Measurements from ENCODE around the gene HECTD1.
"Not testable (repeated sequence)": the region's sequence is repeated elsewhere in the genome, so short reads cannot be mapped to it uniquely, and the experiment has no call there.

The HECTD1 gene

DNA sequence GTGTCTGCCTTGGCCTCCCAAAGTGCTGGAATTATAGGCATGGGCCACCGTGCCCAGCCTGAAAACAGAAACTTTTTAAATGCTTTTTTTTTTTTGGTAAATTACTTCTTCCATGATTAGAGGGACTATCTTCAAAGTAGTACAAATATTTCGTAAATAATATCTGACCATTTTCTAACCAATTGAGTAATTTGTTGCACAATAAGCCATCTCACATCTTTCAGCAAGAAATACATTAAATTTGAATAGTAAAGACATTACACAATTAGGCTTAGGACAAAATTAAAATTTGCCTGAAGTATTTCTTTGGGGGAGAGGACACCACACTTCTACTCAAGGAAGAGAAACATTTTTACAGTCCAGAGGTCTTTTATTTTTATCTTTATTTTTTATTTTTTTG is 96.7 kb downstream of the HECTD1 start:
- H3K36me3 ChIP-seq (ENCODE audit: control insufficient read depth in 5 of 5, insufficient read depth in 5 of 5, low read length in 5 of 5): peaks cover 56 to 92% (median 72%) of the 10 kb centered on the region in 5 donors
- no peaks in the 10 kb centered on the region for H3K27me3 ChIP-seq (ENCODE audit: control insufficient read depth in 5 of 5, insufficient read depth in 4 of 5, low read length in 5 of 5)

DNA sequence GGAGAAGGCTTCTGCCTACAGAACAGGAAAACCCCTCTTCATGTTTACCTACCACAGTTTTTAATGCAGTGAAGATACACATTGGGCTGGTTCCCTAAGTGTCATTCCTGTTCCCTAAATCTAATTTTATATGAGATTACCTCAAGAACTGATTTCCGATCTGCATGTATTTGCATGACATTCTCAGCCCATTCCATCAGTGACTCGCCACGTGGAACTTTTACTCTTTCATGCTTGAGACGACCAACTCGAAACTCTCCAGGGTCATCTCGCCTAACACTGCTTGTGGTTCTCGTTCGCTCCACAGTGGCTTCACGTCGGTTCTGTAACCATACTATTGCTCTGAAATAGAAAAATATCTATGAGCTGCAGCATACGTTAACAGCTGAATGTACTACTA is 98.3 kb downstream of the HECTD1 start:
- no peak overlapping the region for H3K4me3 ChIP-seq (ENCODE audit: low read depth in 1 of 5, low read length in 5 of 5)
- peaks cover 0 to 2% (median 0%) of the 10 kb centered on the region in 5 donors for H3K4me1 ChIP-seq (ENCODE audit: control insufficient read depth in 5 of 5, insufficient read depth in 5 of 5, low read length in 5 of 5)
- no peaks in the 10 kb centered on the region for H3K27me3 ChIP-seq (ENCODE audit: control insufficient read depth in 5 of 5, insufficient read depth in 4 of 5, low read length in 5 of 5)
- H3K36me3 ChIP-seq (ENCODE audit: control insufficient read depth in 5 of 5, insufficient read depth in 5 of 5, low read length in 5 of 5): peaks cover 55 to 93% (median 72%) of the 10 kb centered on the region in 5 donors
- no peaks in the 10 kb centered on the region for H3K9me3 ChIP-seq (ENCODE audit: control insufficient read depth in 5 of 5, low read length in 5 of 5)
- no peak overlapping the region for H3K27ac ChIP-seq (ENCODE audit: low read depth, low read length)
- H3K9ac ChIP-seq (ENCODE audit: low read length in 5 of 5): no peak overlapping the region

More for the DNA sequence above, 96.7 kb downstream of the HECTD1 start:
- Histone ChIP-seq H3K4me1 (ENCODE audit: control insufficient read depth in 5 of 5, insufficient read depth in 5 of 5, low read length in 5 of 5) (peaks cover 0 to 2% (median 0%) of the 10 kb centered on the region in 5 donors), H3K27ac (ENCODE audit: low read depth, low read length) (no peak overlapping the region), H3K9me3 (ENCODE audit: control insufficient read depth in 5 of 5, low read length in 5 of 5) (no peaks in the 10 kb centered on the region), H3K4me3 (ENCODE audit: low read depth in 1 of 5, low read length in 5 of 5) (no peak overlapping the region), H3K9ac (ENCODE audit: low read length in 5 of 5) (no peak overlapping the region)

DNA sequence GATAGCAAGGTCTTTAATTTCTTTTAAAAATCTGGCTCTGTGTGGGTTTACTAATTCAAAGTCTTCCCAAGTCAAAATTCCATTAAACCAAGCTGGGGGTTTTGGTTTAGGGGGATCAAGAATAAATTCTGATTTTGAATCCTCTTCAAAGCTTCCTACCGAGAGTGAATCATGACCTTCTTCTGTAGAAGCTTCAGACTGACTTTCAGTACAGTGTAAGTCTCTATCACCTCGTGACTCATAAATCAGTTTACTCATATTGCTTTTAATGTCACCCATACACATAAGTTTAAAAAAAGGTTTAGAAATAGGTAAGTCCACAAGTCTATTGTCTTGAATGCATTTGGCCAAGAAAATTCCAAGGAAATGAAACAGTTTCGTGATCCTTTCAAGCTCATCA is 100.8 kb downstream of the HECTD1 start:
- Histone ChIP-seq H3K36me3 (ENCODE audit: control insufficient read depth in 5 of 5, insufficient read depth in 5 of 5, low read length in 5 of 5) (peaks cover 52 to 90% (median 67%) of the 10 kb centered on the region in 5 donors), H3K4me1 (ENCODE audit: control insufficient read depth in 5 of 5, insufficient read depth in 5 of 5, low read length in 5 of 5) (peaks cover 0 to 2% (median 0%) of the 10 kb centered on the region in 5 donors), H3K27ac (ENCODE audit: low read depth, low read length) (no peak overlapping the region)

DNA sequence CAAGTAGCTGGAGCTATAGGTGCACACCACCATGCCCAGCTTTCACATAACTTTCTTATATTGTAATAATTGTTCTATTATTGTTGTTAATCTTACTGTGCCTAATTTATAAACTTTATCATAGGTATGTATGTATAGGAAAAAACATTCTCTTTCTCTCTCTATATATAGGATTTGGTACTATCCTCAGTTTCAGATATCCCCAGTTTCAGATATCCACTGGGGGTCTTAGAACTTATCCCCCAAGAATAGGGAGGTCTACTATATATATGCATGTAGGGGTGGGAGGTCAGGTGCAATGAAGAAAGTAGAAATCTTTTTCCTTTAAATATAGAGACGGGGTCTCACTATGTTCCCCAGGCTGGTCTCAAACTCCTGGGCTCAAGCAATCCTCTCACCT is 110.5 kb downstream of the HECTD1 start:
- H3K27me3 ChIP-seq (ENCODE audit: control insufficient read depth in 5 of 5, insufficient read depth in 4 of 5, low read length in 5 of 5): no peaks in the 10 kb centered on the region
- peaks cover 27 to 47% (median 39%) of the 10 kb centered on the region in 5 donors for H3K36me3 ChIP-seq (ENCODE audit: control insufficient read depth in 5 of 5, insufficient read depth in 5 of 5, low read length in 5 of 5)
- no peak overlapping the region for H3K9ac ChIP-seq (ENCODE audit: low read length in 5 of 5)
- H3K9me3 ChIP-seq (ENCODE audit: control insufficient read depth in 5 of 5, low read length in 5 of 5): no peaks in the 10 kb centered on the region
- no peak overlapping the region for H3K27ac ChIP-seq (ENCODE audit: low read depth, low read length)
- H3K4me3 ChIP-seq (ENCODE audit: low read depth in 1 of 5, low read length in 5 of 5): no peak overlapping the region
- peaks cover 0 to 6% (median under 1%) of the 10 kb centered on the region in 5 donors for H3K4me1 ChIP-seq (ENCODE audit: control insufficient read depth in 5 of 5, insufficient read depth in 5 of 5, low read length in 5 of 5)

More for the DNA sequence above, 100.8 kb downstream of the HECTD1 start:
- no peaks in the 10 kb centered on the region for H3K27me3 ChIP-seq (ENCODE audit: control insufficient read depth in 5 of 5, insufficient read depth in 4 of 5, low read length in 5 of 5)
- H3K9me3 ChIP-seq (ENCODE audit: control insufficient read depth in 5 of 5, low read length in 5 of 5): no peaks in the 10 kb centered on the region
- H3K9ac ChIP-seq (ENCODE audit: low read length in 5 of 5): no peak overlapping the region
- no peak overlapping the region for H3K4me3 ChIP-seq (ENCODE audit: low read depth in 1 of 5, low read length in 5 of 5)

DNA sequence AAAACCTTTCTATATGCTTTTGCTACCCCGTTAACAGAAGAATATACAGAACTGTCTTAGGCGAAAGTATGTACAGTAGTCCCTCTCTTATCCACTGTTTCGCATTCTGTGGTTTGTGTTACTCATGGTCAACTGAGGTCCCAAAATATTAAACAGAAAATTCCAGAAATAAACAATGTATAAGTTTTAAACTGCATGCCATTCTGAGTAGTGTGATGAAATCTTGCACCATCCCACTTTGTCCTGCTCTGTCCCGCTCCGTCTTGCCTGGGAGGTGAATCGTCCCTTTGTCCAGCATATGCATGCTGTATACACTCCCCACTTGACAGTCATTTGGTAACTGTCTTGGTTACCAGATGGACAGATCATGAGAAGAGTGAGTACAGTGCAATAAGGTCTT is 111.3 kb downstream of the HECTD1 start:
- H3K36me3 ChIP-seq (ENCODE audit: control insufficient read depth in 5 of 5, insufficient read depth in 5 of 5, low read length in 5 of 5): peaks cover 23 to 39% (median 35%) of the 10 kb centered on the region in 5 donors
- no peak overlapping the region for H3K9ac ChIP-seq (ENCODE audit: low read length in 5 of 5)
- no peaks in the 10 kb centered on the region for H3K9me3 ChIP-seq (ENCODE audit: control insufficient read depth in 5 of 5, low read length in 5 of 5)
- no peaks in the 10 kb centered on the region for H3K27me3 ChIP-seq (ENCODE audit: control insufficient read depth in 5 of 5, insufficient read depth in 4 of 5, low read length in 5 of 5)
- no peak overlapping the region for H3K4me3 ChIP-seq (ENCODE audit: low read depth in 1 of 5, low read length in 5 of 5)
- H3K4me1 ChIP-seq (ENCODE audit: control insufficient read depth in 5 of 5, insufficient read depth in 5 of 5, low read length in 5 of 5): peaks cover 2 to 13% (median 8%) of the 10 kb centered on the region in 5 donors
- no peak overlapping the region for H3K27ac ChIP-seq (ENCODE audit: low read depth, low read length)

DNA sequence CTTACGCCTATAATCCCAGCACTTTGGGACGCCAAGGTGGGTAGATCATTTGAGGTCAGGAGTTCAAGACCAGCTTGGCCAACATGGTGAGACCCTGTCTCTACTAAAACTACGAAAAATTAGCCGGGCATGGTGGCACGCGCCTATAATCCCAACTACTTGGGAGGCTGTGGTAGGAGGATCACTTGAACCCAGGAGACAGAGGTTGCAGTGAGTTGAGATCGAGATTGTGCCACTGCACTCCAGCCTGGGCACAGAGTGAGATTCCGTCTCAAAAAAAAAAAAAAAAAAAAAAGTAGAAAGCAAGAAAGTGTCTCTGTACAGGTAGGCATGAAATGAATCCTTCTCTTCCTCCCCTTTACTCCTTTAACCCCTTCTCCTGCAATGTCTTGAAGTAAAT is 111.8 kb downstream of the HECTD1 start:
- H3K9me3 ChIP-seq (ENCODE audit: control insufficient read depth in 5 of 5, low read length in 5 of 5); H3K27me3 ChIP-seq (ENCODE audit: control insufficient read depth in 5 of 5, insufficient read depth in 4 of 5, low read length in 5 of 5); H3K4me3 ChIP-seq (ENCODE audit: low read depth in 1 of 5, low read length in 5 of 5); H3K27ac ChIP-seq (ENCODE audit: low read depth, low read length); H3K9ac ChIP-seq (ENCODE audit: low read length in 5 of 5): not testable (repeated sequence)
- Histone ChIP-seq H3K36me3 (ENCODE audit: control insufficient read depth in 5 of 5, insufficient read depth in 5 of 5, low read length in 5 of 5) (peaks cover 21 to 35% (median 30%) of the 10 kb centered on the region in 5 donors), H3K4me1 (ENCODE audit: control insufficient read depth in 5 of 5, insufficient read depth in 5 of 5, low read length in 5 of 5) (peaks cover 5 to 18% (median 12%) of the 10 kb centered on the region in 5 donors)

DNA sequence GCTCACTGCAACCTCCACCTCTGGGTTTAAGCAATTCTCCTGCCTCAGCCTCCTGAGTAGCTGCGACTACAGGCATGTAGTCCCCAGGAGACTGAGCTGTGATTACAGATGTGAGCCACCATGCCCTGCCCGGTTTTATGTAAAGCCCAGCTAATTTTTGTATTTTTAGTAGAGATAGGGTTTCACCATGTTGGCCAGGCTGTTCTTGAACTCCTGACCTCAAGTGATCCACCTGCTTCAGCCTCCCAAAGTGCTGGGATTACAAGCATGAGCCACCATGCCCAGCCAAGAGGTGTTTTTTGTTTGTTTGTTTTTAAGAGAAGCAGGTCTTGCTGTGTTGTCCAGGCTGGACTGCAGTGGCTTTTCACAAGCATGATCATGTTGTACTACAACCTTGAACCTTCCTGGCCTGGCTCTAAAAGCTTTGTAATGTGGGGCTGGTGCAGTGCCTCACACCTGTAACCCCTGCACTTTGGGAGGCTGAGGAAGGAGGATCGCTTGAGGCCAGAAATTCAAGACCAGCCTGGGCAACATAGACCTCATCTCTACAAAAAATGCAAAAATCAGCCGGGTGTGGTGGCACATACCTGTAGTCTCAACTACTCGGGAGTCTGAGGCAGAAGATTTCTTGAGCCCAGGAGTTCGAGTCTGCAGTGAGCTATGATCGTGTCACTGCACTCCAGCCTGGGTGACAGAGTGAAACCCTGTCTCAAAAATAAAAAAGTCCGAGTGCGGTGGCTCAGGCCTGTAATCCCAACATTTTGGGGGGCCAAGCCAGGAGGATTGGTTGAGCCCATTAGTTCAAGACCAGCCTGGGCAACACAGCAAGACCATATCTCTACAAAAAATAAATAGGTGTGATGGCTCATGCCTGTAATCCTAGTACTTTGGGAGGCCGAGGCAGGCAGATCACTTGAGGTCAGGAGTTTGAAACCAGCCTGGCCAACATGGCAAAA is 113.4 kb downstream of the HECTD1 start:
- H3K9me3 ChIP-seq (ENCODE audit: control insufficient read depth in 5 of 5, low read length in 5 of 5); H3K27ac ChIP-seq (ENCODE audit: low read depth, low read length); H3K4me3 ChIP-seq (ENCODE audit: low read depth in 1 of 5, low read length in 5 of 5); H3K9ac ChIP-seq (ENCODE audit: low read length in 5 of 5); H3K27me3 ChIP-seq (ENCODE audit: control insufficient read depth in 5 of 5, insufficient read depth in 4 of 5, low read length in 5 of 5): not testable (repeated sequence)
- peaks cover 7 to 19% (median 14%) of the 10 kb centered on the region in 5 donors for H3K36me3 ChIP-seq (ENCODE audit: control insufficient read depth in 5 of 5, insufficient read depth in 5 of 5, low read length in 5 of 5)
- H3K4me1 ChIP-seq (ENCODE audit: control insufficient read depth in 5 of 5, insufficient read depth in 5 of 5, low read length in 5 of 5): peaks cover 5 to 19% (median 17%) of the 10 kb centered on the region in 5 donors

DNA sequence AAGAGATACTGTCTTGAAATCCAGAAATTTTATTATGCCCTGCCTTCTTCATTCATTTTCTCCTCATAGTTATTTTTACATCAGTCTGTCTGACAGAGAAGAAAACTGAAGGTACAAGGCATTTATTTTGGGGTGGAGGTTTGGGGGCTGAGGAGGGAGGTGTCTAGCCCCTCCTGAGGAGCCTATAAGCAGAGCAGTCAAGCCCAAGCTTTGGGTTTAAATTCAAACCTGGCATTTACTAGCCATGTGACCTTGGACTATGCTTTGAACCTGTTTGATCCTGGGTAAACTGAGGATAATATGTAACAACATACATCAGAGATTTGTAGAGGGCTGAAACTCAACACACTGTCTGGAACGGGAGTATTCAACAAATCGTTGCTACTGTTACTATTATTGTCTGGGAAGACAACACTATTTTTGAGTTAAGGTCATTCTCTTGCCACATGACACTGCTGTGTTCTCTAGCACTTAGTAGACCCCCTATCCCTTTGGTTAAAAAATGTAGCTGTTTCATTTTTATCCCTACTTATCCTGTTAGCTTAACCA is 115.4 kb downstream of the HECTD1 start:
- no peak overlapping the region for H3K4me3 ChIP-seq (ENCODE audit: low read depth in 1 of 5, low read length in 5 of 5)
- no peak overlapping the region for H3K9ac ChIP-seq (ENCODE audit: low read length in 5 of 5)
- H3K36me3 ChIP-seq (ENCODE audit: control insufficient read depth in 5 of 5, insufficient read depth in 5 of 5, low read length in 5 of 5): peaks cover 0 to 6% (median 3%) of the 10 kb centered on the region in 5 donors
- H3K27ac ChIP-seq (ENCODE audit: low read depth, low read length): peak overlapping the region; percentile 84
- no peaks in the 10 kb centered on the region for H3K9me3 ChIP-seq (ENCODE audit: control insufficient read depth in 5 of 5, low read length in 5 of 5)
- peaks cover 5 to 19% (median 17%) of the 10 kb centered on the region in 5 donors for H3K4me1 ChIP-seq (ENCODE audit: control insufficient read depth in 5 of 5, insufficient read depth in 5 of 5, low read length in 5 of 5)
- no peaks in the 10 kb centered on the region for H3K27me3 ChIP-seq (ENCODE audit: control insufficient read depth in 5 of 5, insufficient read depth in 4 of 5, low read length in 5 of 5)

DNA sequence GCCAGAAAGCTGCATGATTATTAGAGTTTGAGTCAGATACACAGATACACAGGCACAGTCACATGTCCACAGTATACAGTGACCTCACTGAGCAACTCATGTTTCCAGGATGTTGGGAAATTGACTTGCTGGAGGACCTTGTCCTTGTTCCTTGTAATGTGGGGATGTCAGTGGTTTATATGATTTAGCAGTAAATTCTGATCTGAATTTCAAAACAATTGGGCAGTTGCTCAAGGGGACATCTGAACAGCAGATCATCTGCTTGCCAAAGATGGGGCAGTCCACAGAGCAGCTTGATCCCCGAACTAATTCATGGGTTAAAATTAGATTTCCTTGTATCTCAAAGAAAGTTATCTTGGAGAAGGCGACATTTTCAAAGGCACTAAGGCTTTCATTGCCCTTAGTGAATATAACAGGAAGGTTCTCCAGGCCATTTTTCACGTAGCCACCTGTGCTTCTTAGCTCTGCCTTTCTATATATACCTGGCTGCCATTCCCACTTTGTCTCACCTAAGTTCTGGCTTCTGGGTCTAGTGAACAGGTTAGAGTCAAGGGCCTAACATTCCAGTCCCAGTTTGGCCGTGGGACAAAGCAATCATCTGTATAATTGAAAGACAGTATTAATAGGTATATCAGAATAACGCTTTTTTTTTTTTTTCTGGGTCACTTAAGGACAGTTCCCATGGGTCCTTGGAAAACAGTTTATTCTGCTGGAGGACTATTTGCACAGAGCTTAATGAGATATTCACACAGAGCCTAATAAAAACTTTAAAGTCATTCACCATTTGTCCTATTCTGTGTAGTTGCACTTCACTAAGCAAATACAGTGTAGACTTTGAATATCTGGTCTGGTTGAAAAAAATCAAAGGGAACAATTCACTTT is 116.5 kb downstream of the HECTD1 start:
- H3K9ac ChIP-seq (ENCODE audit: low read length in 5 of 5): peak overlapping the region in 3 of 5 donors; percentile 10 to 51 (median 48)
- no peak overlapping the region for H3K4me3 ChIP-seq (ENCODE audit: low read depth in 1 of 5, low read length in 5 of 5)
- H3K27ac ChIP-seq (ENCODE audit: low read depth, low read length): peak overlapping the region; percentile 84
- H3K9me3 ChIP-seq (ENCODE audit: control insufficient read depth in 5 of 5, low read length in 5 of 5): no peaks in the 10 kb centered on the region
- H3K4me1 ChIP-seq (ENCODE audit: control insufficient read depth in 5 of 5, insufficient read depth in 5 of 5, low read length in 5 of 5): peaks cover 5 to 19% (median 17%) of the 10 kb centered on the region in 5 donors
- no peaks in the 10 kb centered on the region for H3K36me3 ChIP-seq (ENCODE audit: control insufficient read depth in 5 of 5, insufficient read depth in 5 of 5, low read length in 5 of 5)
- no peaks in the 10 kb centered on the region for H3K27me3 ChIP-seq (ENCODE audit: control insufficient read depth in 5 of 5, insufficient read depth in 4 of 5, low read length in 5 of 5)

All from subcutaneous abdominal adipose tissue (tissue), 5 donors.